ENCODE results near the gene CAVIN2. TPM values are rescaled to one million over a fixed set of nuclear protein-coding genes. Genes with fewer than 3 reads are reported as not detected.
A peak's percentile ranks its signal among the peaks of the same experiment; 100 is the strongest.

The CAVIN2 gene
- total and polyA plus RNA-seq, 7 donors, result 1.4 to 201 (median 138) TPM

GRCh38 chr2:191862156-191862775, 15.4 kb upstream of the CAVIN2 start:
- no peak for TF ChIP-seq CTCF (IDR thresholded peaks at IDR 0.05)
- no peak for TF ChIP-seq EP300 (IDR thresholded peaks at IDR 0.05)
- no peak for TF ChIP-seq POLR2A (IDR thresholded peaks at IDR 0.05)
- no peak for TF ChIP-seq POLR2AphosphoS5 (IDR thresholded peaks at IDR 0.05)
- H3K27ac ChIP-seq, result peak overlapping the region in 2 of 4 donors; percentile 83 to 88
- intact Hi-C loops (cut with DNase I), result loop anchor here (2.0 kb wide), 1 partner anchor 13 kb away; no protein-coding TSS in a partner anchor

GRCh38 chr2:191860760-191861466, 14.0 kb upstream of the CAVIN2 start:
- 93 to 96% methylated on average over 1 of the region's 1 CpG for WGBS, 2 donors
- TF ChIP-seq CTCF (IDR thresholded peaks at IDR 0.05), result no peak
- no peak for TF ChIP-seq POLR2AphosphoS5 (IDR thresholded peaks at IDR 0.05)
- TF ChIP-seq EP300 (IDR thresholded peaks at IDR 0.05), result no peak
- no peak for TF ChIP-seq POLR2A (IDR thresholded peaks at IDR 0.05)
- Histone ChIP-seq H3K27me3 (no peaks in the 10 kb centered on the region), H3K36me3 (no peaks in the 10 kb centered on the region), H3K9me3 (no peaks in the 10 kb centered on the region), H3K4me3 (no peak overlapping the region), H3K27ac (peak overlapping the region in 2 of 4 donors; percentile 17 to 88), H3K4me1 (peaks cover 0 to 39% (median 36%) of the 10 kb centered on the region in 4 donors)
- intact Hi-C loops (cut with DNase I), result no loop called here
- DNase-seq, result no peak

More at GRCh38 chr2:191862156-191862775, 15.4 kb upstream of the CAVIN2 start:
- Histone ChIP-seq H3K27me3 (no peaks in the 10 kb centered on the region), H3K4me3 (no peak overlapping the region), H3K36me3 (no peaks in the 10 kb centered on the region), H3K4me1 (peaks cover 0 to 53% (median 49%) of the 10 kb centered on the region in 4 donors), H3K9me3 (no peaks in the 10 kb centered on the region)
- DNase-seq, result no peak
- 91 to 93% methylated on average over 4 of the region's 4 CpGs for WGBS, 2 donors

GRCh38 chr2:191859681-191860080, 12.8 kb upstream of the CAVIN2 start:
- Histone ChIP-seq H3K27me3 (no peaks in the 10 kb centered on the region), H3K36me3 (no peaks in the 10 kb centered on the region), H3K9me3 (no peaks in the 10 kb centered on the region), H3K27ac (peak overlapping the region in 1 of 4 donors; percentile 7), H3K4me1 (peaks cover 0 to 35% (median 30%) of the 10 kb centered on the region in 4 donors), H3K4me3 (no peak overlapping the region)
- TF ChIP-seq POLR2AphosphoS5 (IDR thresholded peaks at IDR 0.05) (no peak), POLR2A (IDR thresholded peaks at IDR 0.05) (no peak), EP300 (IDR thresholded peaks at IDR 0.05) (no peak), CTCF (IDR thresholded peaks at IDR 0.05) (no peak)
- 91 to 98% methylated on average over 1 of the region's 1 CpG for WGBS, 2 donors
- no peak for DNase-seq
- intact Hi-C loops (cut with DNase I), result no loop called here

- Histone ChIP-seq H3K4me1 (peaks cover 0 to 35% (median 23%) of the 10 kb centered on the region in 4 donors), H3K4me3 (no peak overlapping the region), H3K9me3 (no peaks in the 10 kb centered on the region), H3K36me3 (no peaks in the 10 kb centered on the region), H3K27ac (no peak overlapping the region), H3K27me3 (no peaks in the 10 kb centered on the region)
- 84 to 90% methylated on average over 3 of the region's 3 CpGs for WGBS, 2 donors
- DNase-seq, result no peak
- intact Hi-C loops (cut with DNase I), result no loop called here
- TF ChIP-seq POLR2A (IDR thresholded peaks at IDR 0.05) (no peak), CTCF (IDR thresholded peaks at IDR 0.05) (no peak), EP300 (IDR thresholded peaks at IDR 0.05) (no peak), POLR2AphosphoS5 (IDR thresholded peaks at IDR 0.05) (no peak)
Observed at GRCh38 chr2:191857886-191858285, 11.0 kb upstream of the CAVIN2 start.
